Stimulated activated CD4-positive, alpha-beta T cell treated with anti-CD3 and anti-CD28 coated beads, Interleukin-4, amount 100 ng/mL, for 4 hours (primary cell): ENCODE data around the gene BTG1.

Experiments
- DNase-seq, 2 experiments: peaks; one replicate each; pipeline ENCODE4 v3.0.0-alpha.2; 2020

The BTG1 gene

DNA sequence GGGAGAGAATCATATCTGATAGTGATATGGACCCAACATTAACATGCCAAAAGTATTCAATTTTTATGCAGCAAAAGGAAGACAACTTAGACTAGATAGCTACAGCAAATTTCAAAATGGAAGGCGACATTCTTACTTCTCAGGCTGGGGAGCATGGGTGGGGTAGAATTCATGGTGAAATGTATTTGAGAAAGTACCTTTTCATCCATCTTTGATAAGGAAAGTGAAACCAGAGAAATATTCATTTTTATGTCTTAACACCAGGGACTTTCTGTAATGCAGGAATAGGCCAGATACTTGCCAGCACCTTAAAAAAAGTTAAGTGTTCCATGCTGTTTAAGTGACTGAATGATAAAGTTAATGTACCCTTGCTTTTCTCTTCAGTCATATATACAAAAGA is 13.4 kb downstream of the BTG1 start:
- DNase-seq = no peak

DNA sequence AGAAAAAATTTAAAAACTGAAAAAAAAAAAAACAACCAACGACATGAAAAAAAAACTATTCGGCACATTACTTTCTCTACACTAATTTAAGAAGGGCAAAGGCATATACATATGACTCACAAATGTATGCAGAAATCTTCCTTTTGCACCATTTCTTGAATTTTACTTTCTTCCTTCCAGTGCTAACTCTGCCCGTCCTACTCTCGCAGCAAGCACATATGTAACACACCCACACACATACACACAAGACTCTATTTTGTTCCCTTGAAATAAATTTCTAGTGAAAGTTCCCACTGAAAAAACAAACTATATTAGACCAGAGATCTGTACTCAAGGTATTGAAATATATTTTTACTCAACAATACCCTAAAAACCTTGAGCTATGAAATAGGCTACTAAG is 14.6 kb downstream of the BTG1 start:
- DNase-seq = no peak

GRCh38 chr12:92129609-92130008 is 16.0 kb downstream of the BTG1 start:
- no peak for DNase-seq

DNA sequence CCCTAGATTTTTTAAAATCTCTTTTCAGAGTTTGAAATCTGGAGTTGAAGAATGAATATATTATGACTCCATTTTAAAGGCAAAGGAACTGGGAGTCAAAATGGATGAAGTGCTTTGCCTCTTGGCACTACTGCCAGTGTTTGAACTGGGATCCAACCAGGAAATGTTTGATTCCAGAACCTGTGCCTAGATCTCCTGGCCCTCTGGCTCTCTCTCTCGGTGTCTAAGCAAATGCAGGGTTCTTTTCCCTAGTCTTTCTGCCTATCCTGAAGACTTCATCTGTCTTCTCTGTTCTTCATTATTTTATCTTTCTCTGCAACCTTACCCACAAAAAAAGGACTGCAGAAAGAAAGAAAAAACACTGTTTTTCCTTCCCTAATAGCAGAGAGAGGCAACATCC is 17.0 kb downstream of the BTG1 start:
- DNase-seq = no peak

DNA sequence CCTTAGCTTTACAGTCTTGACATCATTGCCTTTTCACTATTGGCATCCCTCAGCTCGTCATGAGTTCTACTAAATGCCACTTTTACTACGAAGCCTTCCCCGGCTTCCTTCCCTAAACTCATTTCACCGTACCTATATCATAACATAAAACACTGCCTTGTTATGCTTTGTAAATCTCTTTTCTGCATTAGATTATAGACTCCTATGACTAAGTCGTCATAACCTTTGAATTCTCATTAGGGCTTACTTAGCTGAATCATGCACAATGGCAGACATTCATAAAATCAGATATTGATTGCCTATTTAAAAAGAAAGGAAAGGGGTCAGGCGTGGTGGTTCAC is 21.0 kb downstream of the BTG1 start:
- DNase-seq = no peak

GRCh38 chr12:92123780-92124688 is 21.6 kb downstream of the BTG1 start:
- DNase-seq = no peak

DNA sequence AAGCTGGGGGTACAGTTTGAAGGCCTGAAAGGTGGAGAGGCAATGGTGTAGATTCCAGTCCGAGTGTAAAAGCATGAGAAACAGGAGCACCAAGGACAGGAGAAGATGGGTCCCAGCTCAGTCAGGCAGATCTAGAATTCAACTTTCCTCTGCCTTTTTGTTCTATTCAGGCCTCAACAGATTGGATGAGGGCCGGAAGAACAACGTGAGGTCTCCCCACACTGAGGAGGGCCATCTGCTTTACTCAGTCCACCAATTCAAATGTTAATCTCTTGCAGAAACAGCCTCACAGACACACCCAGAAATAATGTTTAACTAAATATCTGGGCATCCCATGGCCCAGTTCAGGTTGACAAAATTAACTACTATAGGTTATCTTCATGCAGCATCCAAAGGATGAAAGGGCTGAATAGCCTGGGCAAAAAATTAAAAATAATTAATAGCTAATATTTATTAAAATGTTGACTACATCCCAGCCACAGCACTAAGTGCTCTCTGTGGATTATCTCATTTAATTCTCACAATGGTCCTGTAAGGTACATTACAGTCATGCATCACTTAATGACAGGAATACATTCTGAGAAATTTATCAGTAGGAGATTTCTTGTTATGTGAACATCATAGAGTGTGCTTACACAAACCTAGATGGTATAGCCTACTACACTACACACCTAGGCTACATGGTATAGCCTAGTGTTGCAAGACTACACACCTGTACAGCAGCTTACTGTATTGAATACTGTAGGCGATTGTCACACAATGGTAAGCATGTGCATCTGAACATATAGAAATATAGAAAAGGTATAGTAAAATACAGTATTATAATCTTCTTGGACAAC is 22.5 kb downstream of the BTG1 start:
- DNase-seq = no peak

DNA sequence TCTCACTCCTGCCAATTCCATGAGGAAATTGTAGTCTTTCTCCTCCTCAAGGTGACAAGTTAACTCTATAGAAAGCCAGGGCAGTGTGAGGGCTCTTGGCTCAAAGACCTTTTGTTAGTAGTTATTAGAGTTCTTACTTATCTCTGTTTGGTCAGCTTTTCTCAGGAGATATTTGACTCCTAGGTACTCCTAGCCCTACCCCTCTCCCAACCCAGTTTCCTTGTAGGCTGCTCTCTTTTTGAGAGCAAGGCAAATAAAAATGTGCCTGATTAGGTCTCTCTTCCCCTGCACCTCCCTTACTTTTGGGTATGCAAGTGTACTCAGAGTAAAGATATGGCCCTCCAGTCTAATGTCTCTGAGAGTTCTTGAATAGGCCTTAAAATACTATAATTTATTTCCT is 23.8 kb downstream of the BTG1 start:
- DNase-seq = no peak

DNA sequence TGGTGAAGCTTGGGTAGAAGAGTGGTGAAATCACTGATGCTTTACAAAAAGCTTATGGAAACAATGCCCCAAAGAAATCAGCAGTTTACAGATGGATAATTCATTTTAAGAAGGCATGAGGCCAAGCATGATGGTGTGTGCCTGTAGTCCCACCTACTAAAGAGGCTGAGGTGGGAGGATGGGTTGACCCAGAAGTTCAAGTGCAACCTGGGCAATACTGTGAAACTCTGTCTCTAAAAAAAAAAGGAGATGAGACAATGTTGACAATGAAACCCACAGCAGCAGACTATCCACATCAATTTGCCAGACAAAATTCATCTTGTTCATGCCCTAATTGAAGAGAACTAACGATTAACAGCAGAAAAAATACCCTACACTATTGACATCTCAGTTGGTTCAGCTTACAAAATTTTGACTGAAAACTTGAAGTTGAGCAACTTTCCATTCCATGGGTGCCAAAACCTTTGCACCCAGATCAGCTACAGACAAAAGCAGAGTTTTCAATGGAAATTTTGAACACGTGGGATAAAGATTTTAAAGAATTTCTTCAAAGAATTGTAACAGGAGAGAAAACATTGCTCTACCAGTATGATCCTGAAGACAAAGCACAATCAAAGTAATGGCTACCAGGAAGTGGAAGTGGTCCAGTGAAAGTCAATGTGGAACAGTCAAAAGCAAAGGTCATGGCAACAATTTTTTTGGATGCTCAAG is 26.7 kb downstream of the BTG1 start:
- DNase-seq = no peak

GRCh38 chr12:92114834-92115233 is 30.8 kb downstream of the BTG1 start:
- DNase-seq = no peak

- DNase-seq = no peak
These were observed 34.4 kb downstream of the BTG1 start for GRCh38 chr12:92111256-92111655.

- DNase-seq = no peak
These were observed 35.5 kb downstream of the BTG1 start for GRCh38 chr12:92110083-92110640.

DNA sequence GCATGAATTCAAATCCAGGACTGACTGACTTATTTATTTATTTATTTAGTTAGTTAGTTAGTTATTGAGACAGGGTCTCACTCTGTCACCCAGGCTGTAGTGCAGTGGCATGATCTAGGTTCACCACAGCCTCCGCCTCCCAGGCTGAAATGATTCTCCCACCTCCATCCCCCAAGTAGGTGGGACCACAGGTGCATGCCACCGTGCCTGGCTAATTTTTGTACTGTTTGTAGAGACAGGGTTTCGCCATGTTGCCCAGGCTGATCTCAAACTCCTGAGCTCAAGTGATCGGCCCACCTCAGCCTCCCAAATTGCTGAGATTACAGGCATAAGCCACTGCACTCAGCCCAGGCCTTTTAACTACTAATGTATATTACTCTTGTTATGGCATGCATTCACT is 36.0 kb downstream of the BTG1 start:
- DNase-seq = no peak

DNA sequence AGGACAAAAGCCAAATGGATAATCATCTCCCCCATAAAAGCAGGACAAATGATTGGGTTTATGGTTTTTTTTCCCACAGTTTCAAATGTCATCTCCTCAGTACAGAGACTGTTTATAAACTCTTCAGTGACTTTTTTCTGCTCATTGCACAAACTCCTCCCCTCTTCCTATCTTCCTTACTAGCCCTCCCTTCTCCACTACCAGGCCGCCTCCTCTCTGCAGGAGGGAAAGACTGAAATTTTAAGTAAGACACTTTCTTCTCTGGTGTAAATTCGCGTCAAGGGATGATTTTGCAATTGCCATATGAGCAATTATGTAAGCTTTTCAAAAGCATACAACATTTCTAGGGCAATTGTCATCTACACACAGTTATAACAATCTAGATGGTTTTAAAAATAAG is 37.0 kb downstream of the BTG1 start:
- no peak for DNase-seq

GRCh38 chr12:92107621-92108131 is 38.0 kb downstream of the BTG1 start:
- no peak for DNase-seq

GRCh38 chr12:92107094-92107493 is 38.6 kb downstream of the BTG1 start:
- DNase-seq = no peak

GRCh38 chr12:92105676-92106075 is 40.0 kb downstream of the BTG1 start:
- no peak for DNase-seq

- no peak for DNase-seq
These were observed 40.5 kb downstream of the BTG1 start for GRCh38 chr12:92105110-92105509.

DNA sequence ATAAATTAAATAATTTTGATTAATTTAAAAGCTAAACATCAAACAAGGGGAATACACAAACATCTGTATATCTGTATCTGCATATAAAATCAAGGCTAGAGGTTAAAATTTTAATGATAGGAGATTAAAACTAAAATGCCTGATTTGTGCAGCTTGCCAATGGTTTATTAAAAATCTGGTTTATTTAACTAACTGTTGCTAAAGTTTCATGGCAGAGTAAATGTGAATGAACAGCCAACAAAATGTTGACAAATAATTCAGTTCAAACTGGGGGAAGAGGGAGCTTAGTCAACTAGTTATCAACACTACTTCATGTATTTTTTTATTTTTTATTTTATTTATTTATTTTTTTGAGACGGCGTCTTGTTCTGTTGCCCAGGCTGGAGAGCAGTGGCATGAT is 43.0 kb downstream of the BTG1 start:
- no peak for DNase-seq

GRCh38 chr12:92098594-92099380 is 46.9 kb downstream of the BTG1 start:
- DNase-seq = no peak

- no peak for DNase-seq
These were observed 49.1 kb downstream of the BTG1 start for GRCh38 chr12:92096346-92097136.
